ENCODE data around the gene SPIN2B.
"Not testable (repeated sequence)": the region's sequence is repeated elsewhere in the genome, so short reads cannot be mapped to it uniquely, and the experiment has no call there.

Gene SPIN2B

GRCh38 chrX:57133706-57134105 lies 12.4 kb upstream of the SPIN2B start:
- no peak for DNase-seq (ENCODE audit: low read depth, low spot score)
- H3K4me3 ChIP-seq (ENCODE audit: low read length): no peak overlapping the region
- no CpG with 5 or more reads among the region's 4 CpGs for whole genome bisulfite sequencing (ENCODE audit: insufficient coverage, insufficient read length)
- H3K4me1 ChIP-seq (ENCODE audit: control insufficient read depth, insufficient read depth, low read length): no peaks in the 10 kb centered on the region; the same call in 1 of the 2 replicates
- no peaks in the 10 kb centered on the region for H3K36me3 ChIP-seq (ENCODE audit: control insufficient read depth, insufficient read depth, low read length)
- H3K9me3 ChIP-seq (ENCODE audit: control insufficient read depth, insufficient read depth, low read length): no peaks in the 10 kb centered on the region
- no peak overlapping the region for H3K27ac ChIP-seq (ENCODE audit: low read length)
- no peaks in the 10 kb centered on the region for H3K27me3 ChIP-seq (ENCODE audit: control insufficient read depth, insufficient read depth, low read length)

GRCh38 chrX:57133284-57133683 lies 11.9 kb upstream of the SPIN2B start:
- WGBS (ENCODE audit: insufficient coverage, insufficient read length): no CpG with 5 or more reads among the region's 4 CpGs
- not testable (repeated sequence) for H3K4me1 ChIP-seq (ENCODE audit: control insufficient read depth, insufficient read depth, low read length); H3K4me3 ChIP-seq (ENCODE audit: low read length)

GRCh38 chrX:57132046-57132445 lies 10.7 kb upstream of the SPIN2B start:
- no CpG with 5 or more reads among the region's 7 CpGs for WGBS (ENCODE audit: insufficient coverage, insufficient read length)
- Histone ChIP-seq H3K27me3 (ENCODE audit: control insufficient read depth, insufficient read depth, low read length) (no peaks in the 10 kb centered on the region), H3K27ac (ENCODE audit: low read length) (no peak overlapping the region)

More at GRCh38 chrX:57133284-57133683, 11.9 kb upstream of the SPIN2B start:
- not testable (repeated sequence) for H3K27ac ChIP-seq (ENCODE audit: low read length); DNase-seq (ENCODE audit: low read depth, low spot score); H3K27me3 ChIP-seq (ENCODE audit: control insufficient read depth, insufficient read depth, low read length); H3K9me3 ChIP-seq (ENCODE audit: control insufficient read depth, insufficient read depth, low read length); H3K36me3 ChIP-seq (ENCODE audit: control insufficient read depth, insufficient read depth, low read length)

GRCh38 chrX:57121816-57122215 lies 468 bp upstream of the SPIN2B start:
- Histone ChIP-seq H3K27ac (ENCODE audit: low read length) (no peak overlapping the region), H3K36me3 (ENCODE audit: control insufficient read depth, insufficient read depth, low read length) (no peaks in the 10 kb centered on the region), H3K27me3 (ENCODE audit: control insufficient read depth, insufficient read depth, low read length) (no peaks in the 10 kb centered on the region), H3K9me3 (ENCODE audit: control insufficient read depth, insufficient read depth, low read length) (no peaks in the 10 kb centered on the region), H3K4me3 (ENCODE audit: low read length) (no peak overlapping the region; the same call in 1 of the 2 replicates), H3K4me1 (ENCODE audit: control insufficient read depth, insufficient read depth, low read length) (no peaks in the 10 kb centered on the region)
- DNase-seq (ENCODE audit: low read depth, low spot score): no peak
- no CpG with 5 or more reads among the region's 10 CpGs for WGBS (ENCODE audit: insufficient coverage, insufficient read length)

More at GRCh38 chrX:57132046-57132445, 10.7 kb upstream of the SPIN2B start:
- Histone ChIP-seq H3K4me1 (ENCODE audit: control insufficient read depth, insufficient read depth, low read length) (no peaks in the 10 kb centered on the region; the same call in 1 of the 2 replicates), H3K4me3 (ENCODE audit: low read length) (no peak overlapping the region), H3K36me3 (ENCODE audit: control insufficient read depth, insufficient read depth, low read length) (no peaks in the 10 kb centered on the region), H3K9me3 (ENCODE audit: control insufficient read depth, insufficient read depth, low read length) (no peaks in the 10 kb centered on the region)
- DNase-seq (ENCODE audit: low read depth, low spot score): no peak

- no CpG with 5 or more reads among the region's 12 CpGs for WGBS (ENCODE audit: insufficient coverage, insufficient read length)
- DNase-seq (ENCODE audit: low read depth, low spot score); H3K27ac ChIP-seq (ENCODE audit: low read length): not testable (repeated sequence)
Measured at GRCh38 chrX:57120619-57121161, 658 bp downstream of the SPIN2B start.

GRCh38 chrX:57119416-57119815 lies 1.9 kb downstream of the SPIN2B start:
- Histone ChIP-seq H3K27ac (ENCODE audit: low read length) (no peak overlapping the region), H3K4me1 (ENCODE audit: control insufficient read depth, insufficient read depth, low read length) (no peaks in the 10 kb centered on the region), H3K4me3 (ENCODE audit: low read length) (no peak overlapping the region), H3K36me3 (ENCODE audit: control insufficient read depth, insufficient read depth, low read length) (no peaks in the 10 kb centered on the region), H3K9me3 (ENCODE audit: control insufficient read depth, insufficient read depth, low read length) (no peaks in the 10 kb centered on the region), H3K27me3 (ENCODE audit: control insufficient read depth, insufficient read depth, low read length) (no peaks in the 10 kb centered on the region)
- no CpG with 5 or more reads among the region's 1 CpG for WGBS (ENCODE audit: insufficient coverage, insufficient read length)
- DNase-seq (ENCODE audit: low read depth, low spot score): no peak

More at GRCh38 chrX:57120619-57121161, 658 bp downstream of the SPIN2B start:
- H3K4me1 ChIP-seq (ENCODE audit: control insufficient read depth, insufficient read depth, low read length); H3K27me3 ChIP-seq (ENCODE audit: control insufficient read depth, insufficient read depth, low read length); H3K9me3 ChIP-seq (ENCODE audit: control insufficient read depth, insufficient read depth, low read length); H3K36me3 ChIP-seq (ENCODE audit: control insufficient read depth, insufficient read depth, low read length): not testable (repeated sequence)
- H3K4me3 ChIP-seq (ENCODE audit: low read length): peak overlapping the region; percentile 89; the same call in 1 of the 2 replicates

GRCh38 chrX:57117566-57117965 lies 3.8 kb downstream of the SPIN2B start:
- H3K27ac ChIP-seq (ENCODE audit: low read length); H3K27me3 ChIP-seq (ENCODE audit: control insufficient read depth, insufficient read depth, low read length); H3K9me3 ChIP-seq (ENCODE audit: control insufficient read depth, insufficient read depth, low read length); H3K4me1 ChIP-seq (ENCODE audit: control insufficient read depth, insufficient read depth, low read length); H3K4me3 ChIP-seq (ENCODE audit: low read length); H3K36me3 ChIP-seq (ENCODE audit: control insufficient read depth, insufficient read depth, low read length); DNase-seq (ENCODE audit: low read depth, low spot score): not testable (repeated sequence)
- no CpG with 5 or more reads among the region's 4 CpGs for WGBS (ENCODE audit: insufficient coverage, insufficient read length)

- no peaks in the 10 kb centered on the region for H3K4me1 ChIP-seq (ENCODE audit: control insufficient read depth, insufficient read depth, low read length)
- H3K4me3 ChIP-seq (ENCODE audit: low read length): no peak overlapping the region
- H3K9me3 ChIP-seq (ENCODE audit: control insufficient read depth, insufficient read depth, low read length): no peaks in the 10 kb centered on the region
- no CpG with 5 or more reads among the region's 2 CpGs for WGBS (ENCODE audit: insufficient coverage, insufficient read length)
- DNase-seq (ENCODE audit: low read depth, low spot score): no peak
- H3K36me3 ChIP-seq (ENCODE audit: control insufficient read depth, insufficient read depth, low read length): no peaks in the 10 kb centered on the region
- H3K27me3 ChIP-seq (ENCODE audit: control insufficient read depth, insufficient read depth, low read length): no peaks in the 10 kb centered on the region
- no peak overlapping the region for H3K27ac ChIP-seq (ENCODE audit: low read length)
Measured at GRCh38 chrX:57104921-57105398, 16.4 kb downstream of the SPIN2B start.

GRCh38 chrX:57104406-57104805 lies 16.9 kb downstream of the SPIN2B start:
- H3K27ac ChIP-seq (ENCODE audit: low read length): no peak overlapping the region
- no peaks in the 10 kb centered on the region for H3K9me3 ChIP-seq (ENCODE audit: control insufficient read depth, insufficient read depth, low read length)
- no peaks in the 10 kb centered on the region for H3K27me3 ChIP-seq (ENCODE audit: control insufficient read depth, insufficient read depth, low read length)
- no peak for DNase-seq (ENCODE audit: low read depth, low spot score)
- no peak overlapping the region for H3K4me3 ChIP-seq (ENCODE audit: low read length)
- H3K4me1 ChIP-seq (ENCODE audit: control insufficient read depth, insufficient read depth, low read length): no peaks in the 10 kb centered on the region
- WGBS (ENCODE audit: insufficient coverage, insufficient read length): no CpG with 5 or more reads among the region's 4 CpGs
- H3K36me3 ChIP-seq (ENCODE audit: control insufficient read depth, insufficient read depth, low read length): no peaks in the 10 kb centered on the region

GRCh38 chrX:57103489-57103888 lies 17.9 kb downstream of the SPIN2B start:
- Histone ChIP-seq H3K4me1 (ENCODE audit: control insufficient read depth, insufficient read depth, low read length) (no peaks in the 10 kb centered on the region), H3K27me3 (ENCODE audit: control insufficient read depth, insufficient read depth, low read length) (no peaks in the 10 kb centered on the region), H3K36me3 (ENCODE audit: control insufficient read depth, insufficient read depth, low read length) (no peaks in the 10 kb centered on the region), H3K27ac (ENCODE audit: low read length) (no peak overlapping the region), H3K9me3 (ENCODE audit: control insufficient read depth, insufficient read depth, low read length) (no peaks in the 10 kb centered on the region), H3K4me3 (ENCODE audit: low read length) (no peak overlapping the region)
- WGBS (ENCODE audit: insufficient coverage, insufficient read length): no CpG with 5 or more reads among the region's 3 CpGs
- no peak for DNase-seq (ENCODE audit: low read depth, low spot score)

- H3K9me3 ChIP-seq (ENCODE audit: control insufficient read depth, insufficient read depth, low read length); H3K27ac ChIP-seq (ENCODE audit: low read length); DNase-seq (ENCODE audit: low read depth, low spot score); H3K4me3 ChIP-seq (ENCODE audit: low read length); H3K4me1 ChIP-seq (ENCODE audit: control insufficient read depth, insufficient read depth, low read length); H3K27me3 ChIP-seq (ENCODE audit: control insufficient read depth, insufficient read depth, low read length); H3K36me3 ChIP-seq (ENCODE audit: control insufficient read depth, insufficient read depth, low read length): not testable (repeated sequence)
- WGBS (ENCODE audit: insufficient coverage, insufficient read length): no CpG with 5 or more reads among the region's 6 CpGs
Measured at GRCh38 chrX:57102918-57103317, 18.4 kb downstream of the SPIN2B start.
